GM06990 (cell line): Measurements from ENCODE around the gene RALA.
A peak's percentile ranks its signal among the peaks of the same experiment; 100 is the strongest.

Experiments used
- DNase-seq: peaks from one replicate; pipeline ENCODE4 v3.0.0-alpha.2; 2011; ENCODE audit not compliant: insufficient read length; ENCODE audit errors: extremely low read depth
- H3K27me3 ChIP-seq: replicated peaks from 2 replicates; pipeline ENCODE4 v1.6.0; 2011; ENCODE audit warnings: low read length; ENCODE audit not compliant: control insufficient read depth, insufficient read depth
- H3K36me3 ChIP-seq: 2 replicates; pipeline ENCODE4 v1.5.1; 2011; ENCODE audit warnings: low read length; ENCODE audit not compliant: control insufficient read depth, insufficient read depth
- H3K4me3 ChIP-seq: replicated peaks from 2 replicates; pipeline ENCODE4 v1.5.1; 2011; ENCODE audit warnings: low read depth, mild to moderate bottlenecking, control low read depth, low read length
- CTCF ChIP-seq: IDR thresholded peaks from 2 replicates; pipeline ENCODE4 v1.5.1; 2011; ENCODE audit warnings: low read length, control low read depth, mild to moderate bottlenecking, inconsistent platforms; ENCODE audit not compliant: insufficient read depth, poor library complexity, severe bottlenecking

RALA gene

GRCh38 chr7:39624935-39625694, 1.7 kb downstream of the RALA start:
- no peak for DNase-seq
- Histone ChIP-seq H3K36me3 (no peaks in the 10 kb centered on the region), H3K27me3 (no peaks in the 10 kb centered on the region), H3K4me3 (peak overlapping the region; percentile 96)
- TF ChIP-seq CTCF, result no peak

GRCh38 chr7:39631736-39632308, 8.4 kb downstream of the RALA start:
- TF ChIP-seq CTCF, result no peak
- DNase-seq, result no peak

GRCh38 chr7:39633563-39634477, 10.4 kb downstream of the RALA start:
- no peaks in the 10 kb centered on the region for H3K36me3 ChIP-seq
- TF ChIP-seq CTCF, result no peak
- no peak for DNase-seq
- no peak overlapping the region for H3K4me3 ChIP-seq
- no peaks in the 10 kb centered on the region for H3K27me3 ChIP-seq

More at GRCh38 chr7:39631736-39632308, 8.4 kb downstream of the RALA start:
- Histone ChIP-seq H3K4me3 (no peak overlapping the region), H3K27me3 (no peaks in the 10 kb centered on the region), H3K36me3 (no peaks in the 10 kb centered on the region)

- no peak for DNase-seq
- H3K36me3 ChIP-seq, result no peaks in the 10 kb centered on the region
- no peaks in the 10 kb centered on the region for H3K27me3 ChIP-seq
- no peak for TF ChIP-seq CTCF
- H3K4me3 ChIP-seq, result no peak overlapping the region
These were observed 11.1 kb downstream of the RALA start for GRCh38 chr7:39634478-39634805.

GRCh38 chr7:39637400-39637799, 14.0 kb downstream of the RALA start:
- no peaks in the 10 kb centered on the region for H3K36me3 ChIP-seq
- no peak for DNase-seq
- no peak overlapping the region for H3K4me3 ChIP-seq
- H3K27me3 ChIP-seq, result no peaks in the 10 kb centered on the region
- no peak for TF ChIP-seq CTCF
